Cardiac muscle cell (in vitro differentiated cells and primary cell): ENCODE measurements around the gene IDUA. TPM values are rescaled to one million over a fixed set of nuclear protein-coding genes. Genes with fewer than 3 reads are reported as not detected.

ENCODE experiments used
- DNase-seq, 2 donors: peaks; one replicate each; pipeline versions ENCODE4 v3.0.0 to v3.0.0-alpha.2; 2010 to 2017; ENCODE audit warnings: low read depth in 1 of 2, low spot score in 1 of 2
- H3K27ac ChIP-seq: fragments of 200-600 bp; sonication (generic); 2 replicates; pipeline ENCODE4 v1.5.1; 2016
- H3K27me3 ChIP-seq: fragments of 200-600 bp; sonication (generic); 2 replicates; pipeline ENCODE4 v1.6.0; 2016; ENCODE audit warnings: control low read depth
- H3K36me3 ChIP-seq: fragments of 200-600 bp; sonication (generic); 2 replicates; pipeline ENCODE4 v1.5.1; 2016; ENCODE audit warnings: control low read depth
- H3K4me1 ChIP-seq: fragments of 200-600 bp; sonication (generic); 2 replicates; pipeline ENCODE4 v1.8.1; 2017; ENCODE audit warnings: low read depth, mild to moderate bottlenecking, mixed run types
- H3K4me3 ChIP-seq: fragments of 200-600 bp; sonication (generic); 2 replicates; pipeline ENCODE4 v1.5.1; 2016; ENCODE audit warnings: mild to moderate bottlenecking
- H3K9me3 ChIP-seq: fragments of 200-600 bp; sonication (generic); 2 replicates; pipeline ENCODE4 v1.5.1; 2017; ENCODE audit warnings: low read depth, mild to moderate bottlenecking, control low read depth
- polyA plus RNA-seq: library from polyadenylated mRNA; unstranded; fragments of >200 nt; fragmentation: Nextera tagmentation; extraction: Ambion mirVana; gene quantifications from 2 replicates; pipeline ENCODE4 v1.2.1, GENCODE V29; 2016
- total RNA-seq: library from RNA; depleted of rRNA; stranded (reverse); fragments of >200 nt; gene quantifications from 2 replicates; pipeline ENCODE4 v1.2.3, GENCODE V29; 2016
- TF ChIP-seq, protein P1 (sequence below): IDR thresholded peaks from 2 replicates; pipeline ENCODE4 v1.5.1; 2012; ENCODE audit warnings: low read depth, mild to moderate bottlenecking, low read length

Gene IDUA
- total and polyA plus RNA-seq, 2 experiments from 2014 or later = 13.0 to 29.9 TPM

DNA sequence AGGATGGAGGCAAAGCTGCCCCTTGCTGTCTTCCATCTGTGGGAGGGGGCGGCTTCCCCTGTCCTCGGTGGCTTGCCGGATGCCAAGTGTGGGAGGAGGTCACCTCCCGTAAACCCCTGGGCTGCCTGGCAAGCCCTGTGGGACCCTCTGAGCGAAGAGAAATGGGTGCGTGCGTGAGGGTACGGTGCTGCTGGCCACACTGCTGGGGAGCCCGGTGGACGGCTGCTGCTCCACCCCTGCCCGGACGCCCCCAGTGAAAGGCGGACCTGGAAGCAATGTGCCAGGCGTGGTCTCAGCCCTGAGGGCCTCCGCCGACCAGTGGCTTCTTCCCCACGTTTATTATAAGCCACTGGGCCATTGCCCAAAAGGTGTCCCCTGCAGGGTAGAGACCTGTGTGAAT, 4.6 kb upstream of the IDUA start:
- TF ChIP-seq, protein P1, sequence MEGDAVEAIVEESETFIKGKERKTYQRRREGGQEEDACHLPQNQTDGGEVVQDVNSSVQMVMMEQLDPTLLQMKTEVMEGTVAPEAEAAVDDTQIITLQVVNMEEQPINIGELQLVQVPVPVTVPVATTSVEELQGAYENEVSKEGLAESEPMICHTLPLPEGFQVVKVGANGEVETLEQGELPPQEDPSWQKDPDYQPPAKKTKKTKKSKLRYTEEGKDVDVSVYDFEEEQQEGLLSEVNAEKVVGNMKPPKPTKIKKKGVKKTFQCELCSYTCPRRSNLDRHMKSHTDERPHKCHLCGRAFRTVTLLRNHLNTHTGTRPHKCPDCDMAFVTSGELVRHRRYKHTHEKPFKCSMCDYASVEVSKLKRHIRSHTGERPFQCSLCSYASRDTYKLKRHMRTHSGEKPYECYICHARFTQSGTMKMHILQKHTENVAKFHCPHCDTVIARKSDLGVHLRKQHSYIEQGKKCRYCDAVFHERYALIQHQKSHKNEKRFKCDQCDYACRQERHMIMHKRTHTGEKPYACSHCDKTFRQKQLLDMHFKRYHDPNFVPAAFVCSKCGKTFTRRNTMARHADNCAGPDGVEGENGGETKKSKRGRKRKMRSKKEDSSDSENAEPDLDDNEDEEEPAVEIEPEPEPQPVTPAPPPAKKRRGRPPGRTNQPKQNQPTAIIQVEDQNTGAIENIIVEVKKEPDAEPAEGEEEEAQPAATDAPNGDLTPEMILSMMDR = no peak
- H3K27ac ChIP-seq = no peak overlapping the region
- peaks cover 11% of the 10 kb centered on the region for H3K4me1 ChIP-seq
- H3K27me3 ChIP-seq = no peaks in the 10 kb centered on the region
- no peaks in the 10 kb centered on the region for H3K36me3 ChIP-seq
- no peaks in the 10 kb centered on the region for H3K9me3 ChIP-seq
- H3K4me3 ChIP-seq = no peak overlapping the region
- no peak for DNase-seq

DNA sequence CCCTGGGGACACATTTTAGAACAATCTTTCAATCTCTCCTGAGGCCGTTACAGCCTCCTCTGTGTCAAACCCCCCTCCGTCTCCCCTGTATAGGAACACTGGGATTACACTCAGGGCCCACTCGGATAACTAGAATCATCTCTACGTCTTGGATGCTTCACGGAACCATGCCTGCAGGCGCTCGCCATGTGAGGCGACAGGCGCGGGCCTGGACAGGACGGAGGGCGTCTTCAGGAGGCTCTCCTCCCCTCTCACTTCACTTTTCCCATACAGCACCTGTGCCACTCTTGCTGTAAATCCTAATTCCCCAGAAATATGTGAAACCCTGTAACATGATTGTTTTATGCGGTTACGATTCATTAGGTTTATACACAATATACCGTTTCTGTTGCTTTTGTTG, 4.0 kb upstream of the IDUA start:
- TF ChIP-seq, protein P1 = no peak
- Histone ChIP-seq H3K27ac (no peak overlapping the region), H3K27me3 (no peaks in the 10 kb centered on the region), H3K36me3 (no peaks in the 10 kb centered on the region), H3K9me3 (no peaks in the 10 kb centered on the region), H3K4me3 (no peak overlapping the region), H3K4me1 (peaks cover 11% of the 10 kb centered on the region)
- no peak for DNase-seq

DNA sequence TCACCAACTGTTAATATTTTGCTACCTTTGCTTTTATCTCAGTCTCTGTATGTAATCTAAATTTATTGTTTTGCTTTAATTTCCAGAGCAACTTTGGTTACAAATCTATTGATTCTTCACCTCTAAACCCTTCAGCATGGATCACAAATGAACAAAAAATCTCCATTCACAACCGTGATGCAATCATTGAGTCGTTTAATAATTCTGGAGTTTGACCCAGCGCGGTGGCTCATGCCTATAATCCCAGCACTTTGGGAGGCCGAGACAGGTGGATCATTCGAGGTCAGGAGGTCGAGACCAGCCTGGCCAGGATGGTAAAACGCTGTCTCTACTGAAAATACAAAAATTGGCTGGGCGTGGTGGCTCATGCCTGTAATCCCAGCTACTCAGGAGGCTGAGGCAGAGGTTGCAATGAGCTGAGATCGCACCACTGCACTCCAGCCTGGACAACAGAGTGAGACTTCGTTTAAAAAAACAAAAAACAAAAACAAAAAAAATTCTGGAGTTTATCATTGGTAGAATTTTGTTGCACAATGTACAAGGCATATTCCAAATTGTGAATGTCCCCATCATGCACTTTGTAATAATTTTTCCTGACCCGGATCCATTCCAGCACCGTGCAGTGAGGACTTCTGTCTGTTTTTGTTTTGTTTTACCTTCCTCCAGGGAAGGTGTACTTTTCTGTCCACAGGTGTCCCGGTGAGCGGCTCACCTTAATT, 2.3 kb upstream of the IDUA start:
- H3K4me1 ChIP-seq = peaks cover 11% of the 10 kb centered on the region
- H3K36me3 ChIP-seq = no peaks in the 10 kb centered on the region
- no peaks in the 10 kb centered on the region for H3K9me3 ChIP-seq
- no peak for DNase-seq
- no peaks in the 10 kb centered on the region for H3K27me3 ChIP-seq
- no peak overlapping the region for H3K4me3 ChIP-seq
- TF ChIP-seq, protein P1 = no peak
- no peak overlapping the region for H3K27ac ChIP-seq

DNA sequence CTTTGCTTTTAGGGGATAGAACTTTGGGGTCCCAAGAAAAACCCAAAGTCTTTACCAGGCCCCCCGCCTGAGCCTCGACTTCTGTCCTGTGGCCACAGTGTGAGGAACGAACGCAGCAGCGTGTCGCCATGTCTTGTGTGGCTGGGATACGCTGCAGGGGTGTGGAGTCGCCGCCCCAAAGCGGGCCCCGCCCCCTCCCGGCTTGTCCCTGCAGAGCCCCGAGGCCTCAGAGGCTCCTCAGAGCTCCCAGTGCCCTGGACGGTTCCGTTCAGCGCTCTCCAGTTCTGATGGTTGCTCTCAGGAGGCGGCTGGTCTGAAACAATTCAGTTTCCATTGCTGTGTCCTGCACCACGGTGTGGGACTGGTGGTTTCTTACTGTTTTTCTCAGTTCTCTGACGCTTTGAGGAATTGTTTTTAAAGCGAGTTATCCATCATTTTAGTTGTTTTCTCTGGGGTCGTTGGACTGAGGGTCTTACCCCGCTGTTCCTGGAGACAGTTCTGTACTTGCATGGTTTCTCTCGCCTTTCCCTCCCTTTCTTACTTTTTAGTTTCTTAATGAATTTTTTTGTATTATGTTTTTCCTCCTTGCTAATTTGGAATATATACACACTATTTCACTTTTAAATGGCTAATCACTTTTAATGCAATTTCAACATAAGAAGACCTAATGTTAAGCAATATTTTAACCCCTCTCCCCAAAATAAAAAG, 1.6 kb upstream of the IDUA start:
- Histone ChIP-seq H3K4me1 (peaks cover 11% of the 10 kb centered on the region), H3K27me3 (no peaks in the 10 kb centered on the region), H3K36me3 (no peaks in the 10 kb centered on the region), H3K9me3 (no peaks in the 10 kb centered on the region), H3K4me3 (no peak overlapping the region), H3K27ac (no peak overlapping the region)
- peak; percentile 53 to 69 for DNase-seq
- TF ChIP-seq, protein P1 = no peak

DNA sequence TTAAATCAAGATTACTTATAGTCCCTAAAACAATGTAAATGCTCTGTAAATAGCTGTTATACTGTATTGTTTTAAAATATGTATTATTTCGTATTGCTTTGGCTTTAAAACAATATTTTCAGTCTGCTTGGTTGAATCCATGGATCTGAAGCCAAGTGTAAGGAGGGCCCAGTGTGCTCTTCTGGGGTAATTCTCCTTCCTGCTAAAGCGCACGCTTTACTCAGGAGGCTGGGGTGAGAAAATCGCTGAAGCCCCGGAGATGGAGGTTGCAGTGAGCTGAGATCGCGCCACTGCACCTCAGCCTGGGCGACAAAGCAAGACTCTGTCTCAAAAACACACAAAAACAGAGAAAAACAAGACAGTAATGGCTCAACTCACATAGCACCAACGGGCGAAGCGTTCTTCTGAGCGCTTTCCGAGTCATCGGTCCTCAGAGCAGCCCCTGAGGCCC, 391 bp upstream of the IDUA start:
- TF ChIP-seq, protein P1 = no peak
- Histone ChIP-seq H3K4me1 (peaks cover 11% of the 10 kb centered on the region), H3K36me3 (no peaks in the 10 kb centered on the region), H3K9me3 (no peaks in the 10 kb centered on the region), H3K27me3 (no peaks in the 10 kb centered on the region), H3K4me3 (peak overlapping the region; percentile 46), H3K27ac (peak overlapping the region; percentile 44)
- no peak for DNase-seq
